G401.6 (cell line): ENCODE data around the gene PDZD7.

Source experiments
- FAIRE-seq: peaks from 2 replicates; lab custom pipeline; 2012; peaks lifted over from hg19 to GRCh38; lab: Jason Lieb, UNC

Gene PDZD7

DNA sequence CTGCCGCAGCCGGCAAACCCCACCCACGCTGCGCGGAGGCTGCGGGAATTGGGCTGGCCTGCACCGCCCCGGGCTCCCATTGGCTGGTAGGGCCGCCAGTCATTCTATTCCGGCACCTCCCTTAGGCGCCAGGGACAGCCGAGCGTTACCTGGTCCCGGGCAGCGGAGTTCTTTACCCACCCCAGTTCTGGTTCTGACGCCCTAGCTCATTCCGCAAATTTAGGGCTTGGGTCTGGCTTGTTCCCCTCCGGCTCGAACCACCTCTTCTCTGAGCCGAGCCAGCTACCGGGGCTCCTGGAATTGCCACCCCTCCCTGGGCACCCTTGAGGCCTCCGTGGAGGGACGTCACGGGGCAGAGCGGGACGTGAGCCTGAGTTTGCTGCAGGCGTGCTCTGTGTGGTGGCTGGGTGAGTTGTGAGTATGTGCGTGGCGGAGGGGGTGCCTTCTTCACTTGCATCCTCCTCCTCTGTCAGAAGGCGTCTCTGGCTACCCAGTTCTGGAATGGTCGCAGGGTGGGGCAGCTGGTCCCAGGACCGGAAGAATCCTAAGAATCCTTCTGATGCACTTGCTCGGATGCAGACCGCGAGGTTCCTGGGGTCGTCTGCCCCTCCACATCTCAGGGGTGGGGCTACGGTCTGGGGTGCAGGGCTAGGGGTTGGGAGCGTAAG, at the start of gene PDZD7, which contains the start of gene SFXN3:
TSS of gene PDZD7 (minus strand) at position 2 of the 668 bp plus-strand sequence. CDS start 910 bp downstream, outside the sequence.
TSS of gene SFXN3 (plus strand) at position 107 of the 668 bp plus-strand sequence. CDS start 3,461 bp downstream, outside the sequence.
- FAIRE-seq = peak; percentile 21

DNA sequence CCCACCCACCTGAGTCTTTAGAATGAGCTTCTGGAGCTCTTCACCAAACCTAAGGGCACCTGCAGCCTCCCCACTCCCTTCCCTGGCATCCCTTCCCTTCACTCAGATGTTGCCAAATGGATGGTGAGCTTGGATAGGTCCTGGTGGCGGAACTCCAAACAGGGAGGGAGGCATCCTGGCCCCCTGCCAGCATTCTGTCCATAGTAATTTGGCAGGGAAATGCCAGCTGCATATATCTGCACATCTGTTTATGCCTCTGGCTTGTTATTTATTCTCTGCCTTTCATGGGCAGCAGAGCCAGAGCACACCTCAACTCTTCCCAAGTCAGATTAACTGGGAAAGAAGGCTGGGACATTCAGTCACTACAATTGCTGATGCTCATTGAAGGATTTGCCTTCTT, 48.9 kb upstream of the PDZD7 start:
- no peak for FAIRE-seq

DNA sequence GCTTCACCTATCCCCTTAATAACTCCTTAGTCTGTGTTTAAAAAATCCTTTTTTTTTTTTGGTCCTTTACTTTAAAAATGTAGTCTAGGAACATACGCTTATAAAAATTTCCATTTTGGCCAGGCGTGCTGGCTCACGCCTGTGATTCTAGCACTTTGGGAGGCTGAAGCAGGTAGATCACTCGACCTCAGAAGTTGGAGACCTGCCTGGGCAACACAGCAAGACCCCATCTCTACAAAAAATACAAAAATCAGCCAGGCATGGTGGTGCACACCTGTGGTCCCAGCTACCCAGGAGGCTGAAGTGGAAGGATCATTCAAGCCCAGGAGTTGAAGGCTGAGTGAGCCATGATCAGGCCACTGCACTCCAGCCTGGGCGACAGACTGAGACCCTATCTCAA, 45.7 kb upstream of the PDZD7 start:
- FAIRE-seq = no peak

DNA sequence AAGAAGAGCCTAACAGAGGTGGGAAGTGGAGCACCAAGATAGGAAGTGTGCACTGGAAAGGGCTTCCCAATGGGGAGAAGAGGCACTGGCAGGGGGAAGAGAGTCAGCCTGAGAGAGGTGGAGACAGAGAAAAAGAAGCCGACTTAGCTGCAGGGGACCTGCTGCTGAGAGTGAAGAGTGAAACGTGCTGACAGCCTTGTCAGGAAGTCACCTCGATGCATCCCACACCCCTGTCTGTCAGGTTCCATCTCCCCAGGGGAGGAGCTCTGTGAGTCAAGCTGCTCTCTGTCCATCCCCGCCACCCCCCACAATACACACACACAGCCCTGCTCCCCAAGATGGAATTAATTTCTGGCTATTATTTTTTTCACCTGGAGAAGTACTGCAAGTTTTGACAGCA, 44.8 kb upstream of the PDZD7 start:
- no peak for FAIRE-seq

DNA sequence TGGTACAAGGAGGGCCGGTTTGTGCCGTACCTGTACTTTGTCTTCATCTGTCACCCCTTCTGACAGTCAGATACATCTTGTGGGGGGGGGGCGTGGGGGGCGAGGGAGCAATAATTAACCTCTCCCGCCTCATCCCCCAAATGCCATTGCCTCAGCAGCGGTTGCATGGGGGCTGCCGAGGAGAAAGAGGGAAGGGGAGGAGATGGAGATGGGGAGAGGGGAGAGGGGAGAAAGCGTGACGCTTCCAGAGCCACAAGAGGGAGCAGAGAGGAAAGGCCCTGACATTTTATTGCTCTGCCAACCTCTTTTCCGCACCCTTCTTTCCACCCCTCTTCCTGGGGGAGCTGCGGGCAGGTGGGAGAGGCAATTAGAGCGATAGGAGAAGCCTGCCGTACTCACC, 42.7 kb upstream of the PDZD7 start:
- FAIRE-seq = no peak

DNA sequence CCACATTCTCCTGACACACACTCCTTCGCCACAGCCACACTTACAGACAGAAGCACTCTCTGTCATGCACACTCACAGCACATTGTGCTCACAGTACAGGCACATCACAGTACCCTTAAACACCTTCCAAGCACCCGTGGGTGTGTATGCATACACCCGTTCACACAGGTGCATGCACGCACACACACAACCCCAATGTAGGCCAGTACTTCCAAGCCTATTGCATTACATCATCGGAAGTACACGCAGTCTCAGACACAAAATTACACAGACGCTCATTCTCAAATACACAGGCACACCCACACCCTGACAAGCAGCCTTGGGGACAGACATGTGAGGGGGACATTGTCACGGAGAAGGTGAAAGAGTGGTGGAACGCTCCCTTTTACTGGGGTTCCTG, 42.0 kb upstream of the PDZD7 start:
- no peak for FAIRE-seq

DNA sequence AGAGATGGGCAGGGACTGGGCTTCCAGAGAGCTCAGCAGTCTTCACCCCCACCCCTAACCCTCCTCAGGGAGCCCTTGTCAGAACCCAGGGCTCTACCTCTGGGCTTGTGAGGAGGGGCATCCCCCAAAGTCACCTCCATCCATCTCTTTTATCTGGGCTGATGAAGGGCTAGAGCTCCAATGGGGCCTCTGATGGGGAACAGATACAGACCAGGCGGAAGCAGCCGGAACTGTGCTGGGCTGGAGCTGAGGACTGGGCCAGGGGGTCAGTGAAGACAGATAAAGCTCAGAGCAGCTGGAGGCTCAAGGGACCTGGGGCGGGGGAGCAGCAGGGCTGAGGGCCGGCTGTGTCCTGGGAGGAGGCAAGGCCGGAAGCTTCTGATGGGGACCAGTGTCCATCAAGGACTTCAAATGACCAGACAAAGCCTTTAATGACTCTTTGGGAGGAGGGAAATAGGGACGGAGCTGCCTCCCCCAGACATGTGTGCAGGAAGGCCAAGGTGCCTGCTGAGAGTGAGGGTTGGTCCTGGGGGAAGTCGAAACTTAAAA, 41.0 kb upstream of the PDZD7 start:
- no peak for FAIRE-seq

DNA sequence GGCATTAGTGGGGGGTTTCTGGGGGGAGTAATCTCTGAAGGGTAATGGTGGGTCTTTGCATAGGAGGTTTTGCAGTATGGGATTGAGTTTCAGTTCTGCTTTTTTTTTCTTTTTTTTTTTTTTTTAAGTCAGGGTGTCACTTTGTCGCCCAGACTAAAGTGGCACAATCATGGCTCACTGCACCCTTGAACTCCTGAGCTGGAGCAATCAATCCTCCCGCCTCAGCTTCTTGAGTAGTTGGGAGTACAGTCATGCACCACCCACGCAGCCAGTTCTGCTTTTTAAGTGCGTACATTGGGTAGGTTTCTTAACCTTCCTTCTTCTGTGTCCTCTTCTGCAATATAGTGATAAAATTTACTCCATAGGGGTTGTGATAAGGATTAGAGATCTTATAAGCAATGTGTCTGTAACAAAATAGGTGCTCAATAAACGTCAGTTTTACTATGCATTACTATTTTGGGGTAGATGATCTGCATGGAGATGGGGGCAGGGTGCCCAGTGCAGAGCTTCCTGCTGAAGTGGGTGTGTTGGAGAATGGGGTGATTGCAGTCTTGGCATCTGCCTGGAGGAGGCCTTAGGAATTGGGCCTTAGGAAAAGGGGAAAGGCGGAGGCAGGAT, 40.4 kb upstream of the PDZD7 start:
- no peak for FAIRE-seq

DNA sequence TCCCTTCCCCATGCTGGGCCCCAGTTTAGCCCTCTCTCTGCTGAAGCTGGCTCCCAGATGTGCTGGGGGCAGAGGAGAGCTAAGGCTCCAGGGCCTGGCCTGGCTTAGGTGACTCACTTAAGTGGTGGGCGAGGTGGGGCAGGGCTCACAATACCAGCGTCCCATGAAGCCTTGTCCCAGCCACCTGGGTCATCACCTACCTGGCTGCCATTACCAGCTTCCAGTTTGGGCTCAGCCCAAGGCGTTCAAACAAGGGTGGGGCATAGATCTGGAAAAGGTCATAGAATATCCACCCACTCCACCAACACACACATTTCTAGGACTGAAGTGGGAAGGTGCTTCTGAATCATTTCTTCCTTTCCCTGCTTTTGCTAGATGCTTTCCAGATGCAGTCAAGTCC, 39.2 kb upstream of the PDZD7 start:
- FAIRE-seq = no peak

DNA sequence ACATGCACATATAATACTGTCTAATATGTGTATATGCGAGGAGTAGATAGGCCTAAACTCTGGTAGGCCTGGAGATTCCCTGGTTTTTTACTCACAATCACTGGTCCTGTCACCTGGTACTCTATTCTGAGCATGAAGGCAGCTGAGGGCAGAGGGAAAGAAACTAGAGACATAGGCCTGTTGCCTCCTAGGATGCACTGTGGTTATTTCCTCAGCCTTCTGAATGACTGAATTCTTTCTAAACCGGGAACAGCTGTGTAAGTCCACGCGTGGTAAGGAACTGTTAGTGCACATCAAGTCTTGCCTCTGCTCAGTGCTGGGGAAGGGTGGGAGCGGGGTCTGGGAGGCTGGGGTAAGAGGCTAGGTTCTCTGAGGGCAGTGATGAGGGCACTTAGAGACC, 38.5 kb upstream of the PDZD7 start:
- FAIRE-seq = no peak

DNA sequence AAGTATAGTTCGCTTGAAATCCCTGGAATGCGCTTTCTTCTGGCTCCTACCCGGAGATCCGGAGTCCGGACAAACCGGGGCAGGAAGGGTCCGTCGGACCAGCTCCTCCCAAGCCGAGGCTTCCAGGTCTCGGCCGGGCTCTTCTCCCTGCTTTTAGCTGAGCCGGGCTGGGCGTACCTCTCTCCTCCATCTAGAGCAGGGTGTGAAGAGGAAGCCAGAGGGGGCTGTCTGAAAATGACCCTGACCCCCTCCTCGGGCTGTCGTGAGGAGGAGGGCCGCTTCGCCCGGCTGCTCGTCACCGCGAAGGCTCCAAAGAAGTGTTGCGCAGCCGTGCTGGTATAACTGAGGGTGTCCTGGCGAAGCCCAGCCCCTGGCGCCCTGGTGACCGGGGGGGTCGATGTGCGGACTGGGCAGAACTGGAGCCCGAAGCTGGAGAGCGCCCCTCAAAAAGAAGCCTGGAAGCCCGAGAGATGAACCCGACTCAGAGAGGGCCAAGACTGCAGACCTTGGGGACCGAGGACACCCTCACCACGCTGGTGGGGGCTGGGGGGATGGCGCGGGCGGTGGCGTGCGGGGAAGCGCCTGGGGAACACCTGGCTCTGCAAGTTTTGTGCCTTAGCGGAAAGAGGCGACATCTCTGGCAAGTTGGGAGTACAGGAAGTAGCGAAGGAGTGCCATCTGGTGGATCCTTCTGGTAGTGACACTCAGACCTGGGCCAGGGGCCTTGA, 36.6 kb upstream of the PDZD7 start:
- FAIRE-seq = no peak

DNA sequence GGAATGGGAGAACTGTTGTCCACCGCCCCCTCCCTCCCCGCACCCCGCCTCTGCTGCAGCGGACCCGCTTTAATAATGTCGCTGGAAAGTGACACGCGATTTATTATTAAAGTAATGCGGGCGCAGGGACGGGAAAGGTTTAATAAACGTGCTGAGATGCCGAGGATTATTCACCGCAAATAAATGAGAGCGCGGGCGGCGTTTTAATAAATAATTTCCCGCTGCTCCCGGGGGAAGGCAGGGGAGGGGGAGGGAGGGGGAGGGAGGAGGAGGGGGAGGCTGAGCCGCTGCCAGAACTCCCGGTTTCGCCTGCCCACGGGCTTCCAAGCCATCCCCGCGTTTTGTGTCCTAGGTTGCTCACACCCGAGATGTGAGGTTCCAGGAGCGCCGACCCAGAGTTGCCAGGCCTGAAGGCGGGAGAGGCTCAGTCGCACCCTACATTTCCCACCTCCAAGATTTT, 36.0 kb upstream of the PDZD7 start:
- no peak for FAIRE-seq

DNA sequence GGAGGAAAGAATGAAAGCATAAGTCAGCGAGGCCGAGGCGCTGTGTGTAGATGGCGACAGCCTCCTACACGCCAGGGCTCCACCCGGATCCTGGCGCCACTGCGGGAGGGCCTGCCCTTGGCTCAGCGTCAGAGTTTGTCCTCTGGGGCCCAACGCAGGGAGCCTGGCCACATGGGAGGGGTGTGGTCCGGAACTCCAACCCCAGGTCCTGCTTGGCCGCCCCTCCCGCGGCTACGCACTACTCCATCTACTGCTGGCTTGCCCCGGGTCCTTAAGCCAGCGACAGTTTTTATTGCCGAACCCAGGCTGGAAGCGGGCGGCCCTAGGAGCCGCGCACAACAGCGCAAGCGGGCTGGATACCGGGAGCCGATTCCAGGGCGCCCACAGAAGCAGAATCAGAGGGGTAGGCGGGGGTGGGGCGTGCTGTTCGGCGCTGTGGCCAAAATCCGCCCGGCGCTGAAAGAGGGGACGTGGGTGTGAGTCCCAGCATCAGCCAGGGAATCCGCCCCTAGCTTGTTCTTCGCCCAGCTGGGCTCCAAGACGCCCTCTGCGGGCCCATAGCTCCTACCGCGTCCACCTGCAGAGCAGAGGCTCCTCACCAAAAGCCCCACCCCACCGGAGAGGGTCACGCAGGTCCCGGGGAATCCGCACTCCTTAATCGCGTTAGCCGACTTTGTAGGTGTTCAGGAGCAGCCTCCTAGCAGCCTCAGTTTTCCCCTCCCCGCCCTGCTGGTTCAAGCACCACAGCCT, 35.4 kb upstream of the PDZD7 start:
- FAIRE-seq = no peak

DNA sequence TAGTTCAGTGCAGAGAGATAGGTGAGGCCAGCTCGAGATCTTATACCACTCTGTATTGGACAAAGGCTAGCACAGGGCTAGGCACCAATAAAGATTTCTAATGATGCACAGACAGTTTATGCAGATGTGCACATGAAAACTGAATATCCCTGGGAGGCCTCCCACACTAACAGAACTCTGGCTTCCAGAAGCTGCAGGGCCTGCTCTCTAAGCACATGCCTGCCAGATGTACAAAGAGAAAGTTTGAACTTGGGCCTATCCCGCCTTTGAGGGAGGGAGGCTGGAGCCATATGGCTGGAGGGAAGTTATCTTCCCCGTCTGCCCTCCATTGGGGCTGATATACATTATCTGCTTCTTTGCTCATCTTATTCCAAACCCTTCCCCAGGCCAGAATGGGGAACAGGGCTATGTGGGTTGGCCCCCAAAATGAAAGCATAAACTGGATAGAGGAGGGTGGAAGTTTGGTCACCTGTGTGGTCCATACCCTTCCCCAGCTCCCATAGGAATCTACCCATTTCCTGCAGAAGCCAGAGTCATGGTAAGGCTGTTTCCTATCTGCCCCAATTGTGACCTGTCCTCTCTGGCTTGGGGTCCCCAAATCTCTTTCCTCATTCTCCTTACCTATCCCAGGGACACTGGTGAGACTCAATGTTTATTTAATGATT, 34.7 kb upstream of the PDZD7 start:
- FAIRE-seq = no peak

DNA sequence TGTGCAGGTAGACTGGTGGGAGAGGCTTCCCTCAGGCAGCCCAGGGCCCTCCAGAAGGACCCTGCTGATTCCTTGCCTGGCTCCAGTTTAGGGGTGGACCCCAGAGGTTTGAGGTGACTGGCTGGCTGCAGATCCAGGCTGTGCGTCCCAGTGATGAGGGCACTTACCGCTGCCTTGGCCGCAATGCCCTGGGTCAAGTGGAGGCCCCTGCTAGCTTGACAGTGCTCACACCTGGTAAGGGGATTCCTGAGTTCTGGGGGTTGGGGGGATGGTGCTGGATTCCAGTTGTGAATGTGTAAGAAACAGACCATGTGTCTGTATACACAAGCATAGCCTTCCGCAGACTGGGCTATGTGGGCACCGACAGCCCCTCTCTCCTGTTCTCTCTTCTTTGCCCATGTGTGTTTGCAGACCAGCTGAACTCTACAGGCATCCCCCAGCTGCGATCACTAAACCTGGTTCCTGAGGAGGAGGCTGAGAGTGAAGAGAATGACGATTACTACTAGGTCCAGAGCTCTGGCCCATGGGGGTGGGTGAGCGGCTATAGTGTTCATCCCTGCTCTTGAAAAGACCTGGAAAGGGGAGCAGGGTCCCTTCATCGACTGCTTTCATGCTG, 33.6 kb upstream of the PDZD7 start:
- no peak for FAIRE-seq

DNA sequence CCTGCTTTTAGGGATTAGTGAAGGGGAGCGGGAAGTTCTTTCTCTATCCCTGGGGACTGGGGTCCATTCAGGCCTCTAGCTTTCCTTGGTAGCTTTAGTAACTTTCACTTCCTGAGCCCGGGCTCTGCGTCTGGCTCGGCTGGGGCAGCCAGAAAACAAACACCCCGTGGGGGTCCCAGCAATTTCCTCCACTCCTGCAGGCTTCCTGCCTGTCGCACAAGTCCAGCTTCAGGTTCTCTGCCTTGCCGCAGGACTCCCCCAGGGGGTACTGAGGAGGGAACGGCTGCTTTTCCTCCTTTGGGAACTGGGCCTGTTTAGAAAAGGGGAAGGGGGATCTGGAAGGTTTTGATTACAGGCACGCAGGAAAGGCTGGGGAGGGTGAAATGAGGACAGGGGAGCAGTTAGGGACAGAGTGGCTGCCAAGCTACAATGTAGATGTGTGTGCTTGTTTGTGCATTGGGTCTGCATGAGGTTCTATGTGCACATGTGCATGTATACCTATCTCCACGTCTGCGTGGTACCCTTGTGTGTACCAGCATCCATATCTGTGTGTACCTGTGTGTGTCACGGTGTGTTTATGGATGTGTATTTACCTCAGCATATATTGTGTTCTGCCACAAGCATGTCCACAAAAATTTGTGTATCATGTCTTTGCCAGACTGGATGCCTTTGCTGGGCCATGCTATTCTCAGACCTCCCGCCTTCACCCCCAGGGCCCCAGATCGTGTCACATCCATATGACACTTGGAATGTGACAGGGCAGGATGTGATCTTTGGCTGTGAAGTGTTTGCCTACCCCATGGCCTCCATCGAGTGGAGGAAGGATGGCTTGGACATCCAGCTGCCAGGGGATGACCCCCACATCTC, 32.9 kb upstream of the PDZD7 start:
- FAIRE-seq = no peak

DNA sequence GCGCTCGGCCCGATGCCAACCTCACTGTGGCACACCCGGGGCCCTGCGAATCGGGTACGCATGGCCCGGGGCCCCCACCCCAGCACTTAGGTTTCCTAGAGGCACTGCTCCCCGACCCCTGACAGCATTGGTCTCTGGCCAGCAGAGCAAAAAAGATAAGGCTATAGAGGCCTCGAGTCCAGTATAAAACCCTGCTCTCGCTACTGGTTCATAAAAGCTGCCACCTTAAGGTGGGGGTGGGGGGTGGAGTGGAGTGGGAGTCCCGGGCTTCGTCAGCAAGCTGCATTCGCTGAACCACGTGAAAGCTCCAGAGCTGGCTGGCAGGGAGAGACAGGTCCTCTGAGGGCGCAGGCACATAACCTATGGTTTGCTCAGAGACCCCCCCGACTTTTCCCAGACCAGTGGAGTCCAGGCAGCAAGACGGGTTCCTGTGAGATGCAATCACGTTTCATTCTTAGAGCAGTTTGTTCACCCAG, 32.2 kb upstream of the PDZD7 start:
- FAIRE-seq = no peak

DNA sequence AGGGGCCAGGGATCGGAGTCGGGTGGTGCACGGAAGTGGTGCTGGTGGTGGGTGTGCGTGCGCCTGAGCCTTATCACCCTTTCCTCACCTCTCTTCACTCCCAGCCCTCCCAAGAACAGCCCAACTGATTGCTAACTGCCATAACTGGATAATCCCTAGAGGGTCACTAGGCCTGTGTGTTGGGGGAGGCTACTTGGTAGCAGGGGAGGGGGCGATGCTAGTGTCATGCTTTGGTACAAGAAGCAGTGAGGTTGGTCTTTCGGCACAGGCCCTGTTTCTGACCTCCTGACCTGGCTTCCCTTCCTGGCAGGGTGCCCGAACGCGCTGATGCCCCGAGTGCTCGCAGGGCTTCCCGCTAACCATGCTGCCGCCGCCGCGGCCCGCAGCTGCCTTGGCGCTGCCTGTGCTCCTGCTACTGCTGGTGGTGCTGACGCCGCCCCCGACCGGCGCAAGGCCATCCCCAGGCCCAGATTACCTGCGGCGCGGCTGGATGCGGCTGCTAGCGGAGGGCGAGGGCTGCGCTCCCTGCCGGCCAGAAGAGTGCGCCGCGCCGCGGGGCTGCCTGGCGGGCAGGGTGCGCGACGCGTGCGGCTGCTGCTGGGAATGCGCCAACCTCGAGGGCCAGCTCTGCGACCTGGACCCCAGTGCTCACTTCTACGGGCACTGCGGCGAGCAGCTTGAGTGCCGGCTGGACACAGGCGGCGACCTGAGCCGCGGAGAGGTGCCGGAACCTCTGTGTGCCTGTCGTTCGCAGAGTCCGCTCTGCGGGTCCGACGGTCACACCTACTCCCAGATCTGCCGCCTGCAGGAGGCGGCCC, 31.5 kb upstream of the PDZD7 start:
- FAIRE-seq = no peak

DNA sequence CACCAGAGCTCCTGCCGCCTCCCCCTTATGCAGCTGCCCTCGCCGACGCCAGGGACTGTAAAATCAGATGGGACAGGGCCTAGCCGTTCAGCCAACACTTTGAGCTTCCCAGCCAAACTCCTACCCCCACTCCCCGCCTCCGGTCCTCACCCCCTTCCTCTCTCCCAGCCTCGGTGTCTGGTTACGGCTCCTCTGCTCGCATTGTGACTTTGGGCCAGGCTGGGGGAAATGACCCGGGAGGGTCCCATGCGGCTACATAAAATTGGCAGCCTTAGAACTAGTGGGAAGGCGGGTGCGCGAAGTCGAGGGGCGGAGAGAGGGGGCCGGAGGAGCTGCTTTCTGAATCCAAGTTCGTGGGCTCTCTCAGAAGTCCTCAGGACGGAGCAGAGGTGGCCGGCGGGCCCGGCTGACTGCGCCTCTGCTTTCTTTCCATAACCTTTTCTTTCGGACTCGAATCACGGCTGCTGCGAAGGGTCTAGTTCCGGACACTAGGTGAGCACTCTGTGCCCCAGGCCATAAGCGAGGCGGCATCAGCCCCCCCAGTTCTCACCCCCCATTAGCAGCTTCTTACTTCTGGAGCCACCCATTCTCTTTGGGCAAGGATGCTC, 30.8 kb upstream of the PDZD7 start, which contains the start of gene KAZALD1:
TSS of gene KAZALD1 (plus strand) at position 366 of the 608 bp plus-strand sequence. CDS start 604 bp downstream, outside the sequence.
- FAIRE-seq = no peak
